ENCODE data around the gene DHX9.

DNA sequence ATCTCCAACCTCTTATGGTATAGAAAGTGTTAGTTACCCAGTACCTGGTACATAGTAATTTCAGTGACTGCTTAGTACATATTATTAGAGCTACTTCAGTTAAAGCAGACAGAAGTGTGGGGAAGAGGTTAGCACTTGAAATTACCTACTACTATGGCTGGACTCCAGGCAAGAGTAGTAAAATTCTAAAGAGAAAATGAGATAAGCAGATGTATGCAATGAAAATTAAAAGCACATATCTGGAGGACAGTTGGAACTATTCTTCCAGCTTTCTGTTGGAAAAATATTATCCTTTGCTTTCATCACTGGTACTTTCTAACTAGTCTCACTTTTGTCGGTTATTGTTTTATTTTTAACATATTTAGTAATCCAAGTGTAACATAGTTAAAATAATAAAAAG lies 23.7 kb downstream of the DHX9 start:
- TF ChIP-seq, protein P1, sequence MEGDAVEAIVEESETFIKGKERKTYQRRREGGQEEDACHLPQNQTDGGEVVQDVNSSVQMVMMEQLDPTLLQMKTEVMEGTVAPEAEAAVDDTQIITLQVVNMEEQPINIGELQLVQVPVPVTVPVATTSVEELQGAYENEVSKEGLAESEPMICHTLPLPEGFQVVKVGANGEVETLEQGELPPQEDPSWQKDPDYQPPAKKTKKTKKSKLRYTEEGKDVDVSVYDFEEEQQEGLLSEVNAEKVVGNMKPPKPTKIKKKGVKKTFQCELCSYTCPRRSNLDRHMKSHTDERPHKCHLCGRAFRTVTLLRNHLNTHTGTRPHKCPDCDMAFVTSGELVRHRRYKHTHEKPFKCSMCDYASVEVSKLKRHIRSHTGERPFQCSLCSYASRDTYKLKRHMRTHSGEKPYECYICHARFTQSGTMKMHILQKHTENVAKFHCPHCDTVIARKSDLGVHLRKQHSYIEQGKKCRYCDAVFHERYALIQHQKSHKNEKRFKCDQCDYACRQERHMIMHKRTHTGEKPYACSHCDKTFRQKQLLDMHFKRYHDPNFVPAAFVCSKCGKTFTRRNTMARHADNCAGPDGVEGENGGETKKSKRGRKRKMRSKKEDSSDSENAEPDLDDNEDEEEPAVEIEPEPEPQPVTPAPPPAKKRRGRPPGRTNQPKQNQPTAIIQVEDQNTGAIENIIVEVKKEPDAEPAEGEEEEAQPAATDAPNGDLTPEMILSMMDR (IDR thresholded peaks at IDR 0.05): no peak
- TF ChIP-seq POLR2A (IDR thresholded peaks at IDR 0.05): no peak

Data from body of pancreas (tissue), 4 donors.